Measurements from ENCODE around the gene LRRC8E. TPM values are rescaled to one million over a fixed set of nuclear protein-coding genes. Genes with fewer than 3 reads are reported as not detected.

Gene LRRC8E
- total RNA-seq, 1 experiment from 2014 or later: 18.1 TPM

Other genes with a start within 250 kb of the LRRC8E start
- not detected for gene RETN, start 219.5 kb upstream of the LRRC8E start, total RNA-seq (2021; ENCODE audit: unreplicated experiment)
- gene MCEMP1, start 211.4 kb upstream of the LRRC8E start, total RNA-seq (2021; ENCODE audit: unreplicated experiment): not detected
- 101 TPM for gene TRAPPC5, start 207.7 kb upstream of the LRRC8E start, total RNA-seq (2021; ENCODE audit: unreplicated experiment)
- 0.20 TPM for gene FCER2, start 186.4 kb upstream of the LRRC8E start, total RNA-seq (2021; ENCODE audit: unreplicated experiment)
- gene CLEC4G, start 156.4 kb upstream of the LRRC8E start, total RNA-seq (2021; ENCODE audit: unreplicated experiment): not detected
- not detected for gene CD209, start 141.0 kb upstream of the LRRC8E start, total RNA-seq (2021; ENCODE audit: unreplicated experiment)
- not detected for gene CLEC4M, start 125.3 kb upstream of the LRRC8E start, total RNA-seq (2021; ENCODE audit: unreplicated experiment)
- gene EVI5L, start 58.3 kb upstream of the LRRC8E start, total RNA-seq (2021; ENCODE audit: unreplicated experiment): 15.0 TPM
- gene PRR36, start 14.1 kb upstream of the LRRC8E start, total RNA-seq (2021; ENCODE audit: unreplicated experiment): 7.5 TPM
- gene MAP2K7, start 15.4 kb downstream of the LRRC8E start, total RNA-seq (2021; ENCODE audit: unreplicated experiment): 59.1 TPM
- 30.9 TPM for gene TGFBR3L, start 26.3 kb downstream of the LRRC8E start, total RNA-seq (2021; ENCODE audit: unreplicated experiment)
- 42.9 TPM for gene SNAPC2, start 31.8 kb downstream of the LRRC8E start, total RNA-seq (2021; ENCODE audit: unreplicated experiment)
- 56.0 TPM for gene CTXN1, start 37.6 kb downstream of the LRRC8E start, total RNA-seq (2021; ENCODE audit: unreplicated experiment)
- 136 TPM for gene TIMM44, start 55.2 kb downstream of the LRRC8E start, total RNA-seq (2021; ENCODE audit: unreplicated experiment)
- gene ELAVL1, start 117.1 kb downstream of the LRRC8E start, total RNA-seq (2021; ENCODE audit: unreplicated experiment): 134 TPM
- gene CCL25, start 164.2 kb downstream of the LRRC8E start, total RNA-seq (2021; ENCODE audit: unreplicated experiment): not detected

Data from HCT116 (cell line).